ENCODE data around the gene PARVA.

PARVA gene

DNA sequence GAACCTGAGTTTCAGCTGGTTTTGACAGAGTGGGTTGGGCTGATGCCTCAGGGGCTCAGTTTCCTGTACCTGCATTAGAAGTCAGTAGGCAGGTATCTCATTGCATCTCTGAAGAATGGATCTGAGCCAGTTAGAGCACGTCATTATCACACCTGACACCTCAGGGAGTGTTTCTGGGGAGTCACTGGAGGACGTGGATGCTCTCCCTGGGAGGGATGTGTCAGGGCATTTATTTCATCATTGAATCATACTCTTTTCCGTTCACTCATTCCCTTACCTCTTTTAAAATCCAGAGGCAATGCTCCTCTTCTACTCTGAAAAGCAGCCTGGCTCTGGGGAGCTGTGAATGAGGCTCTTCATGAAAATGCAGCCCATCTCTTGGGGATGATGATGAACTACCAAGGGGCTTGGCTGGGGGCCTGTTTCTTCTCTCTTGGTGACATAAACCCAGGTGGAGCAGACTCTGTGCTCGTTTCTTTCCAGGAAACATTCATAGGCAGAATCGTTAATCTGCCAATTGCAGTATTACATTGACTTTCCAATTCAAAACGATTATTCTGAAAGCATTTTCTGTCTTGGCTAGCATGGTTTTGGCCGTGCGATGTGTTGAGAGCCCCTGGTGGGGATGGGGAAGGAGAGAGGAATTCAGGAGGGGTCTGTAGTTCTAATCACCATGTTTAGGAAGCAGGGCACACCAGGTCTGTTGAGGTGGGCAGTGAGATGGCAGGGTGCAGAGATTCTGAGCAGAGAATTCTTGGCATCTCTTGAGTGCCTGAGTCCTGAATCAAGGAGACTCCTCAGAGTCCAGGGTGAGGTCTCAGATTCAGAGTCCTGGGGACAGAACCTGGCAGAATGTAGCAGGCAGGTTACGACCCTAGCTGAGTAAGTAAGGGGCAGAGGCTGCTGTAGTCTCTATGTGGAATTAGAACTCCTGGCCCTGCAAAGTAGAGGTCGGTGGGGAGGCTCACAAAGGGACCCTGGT lies 12.6 kb downstream of the PARVA start:
- Mint-ChIP-seq H3K27ac (no peak overlapping the region), H3K9me3 (no peaks in the 10 kb centered on the region), H3K4me3 (no peak overlapping the region), H3K27me3 (no peaks in the 10 kb centered on the region), H3K36me3 (peaks cover 2% of the 10 kb centered on the region), H3K4me1 (no peaks in the 10 kb centered on the region)

DNA sequence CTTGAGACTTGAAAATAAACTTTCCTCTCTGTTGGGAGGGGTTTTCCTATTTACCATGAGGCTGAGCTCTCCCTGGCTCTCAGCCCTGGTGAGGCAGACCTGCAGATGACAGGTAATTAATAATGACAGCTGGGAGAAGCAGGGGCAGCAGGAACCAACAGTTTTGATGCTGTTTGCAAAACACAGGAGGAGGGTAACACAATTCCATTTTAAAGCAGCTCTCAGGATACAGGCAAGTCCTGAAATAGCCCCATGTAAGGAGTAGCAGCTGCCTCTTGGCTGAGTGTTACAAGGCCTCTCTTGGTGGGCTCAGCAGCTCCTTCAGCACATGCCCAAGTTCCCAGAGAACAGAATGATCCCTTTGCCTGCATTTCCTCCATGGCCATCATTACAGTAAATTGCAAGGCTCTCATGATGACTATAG lies 13.3 kb downstream of the PARVA start:
- Mint-ChIP-seq H3K36me3 (peaks cover 2% of the 10 kb centered on the region), H3K4me1 (no peaks in the 10 kb centered on the region), H3K4me3 (no peak overlapping the region), H3K27me3 (no peaks in the 10 kb centered on the region), H3K9me3 (no peaks in the 10 kb centered on the region), H3K27ac (no peak overlapping the region)

DNA sequence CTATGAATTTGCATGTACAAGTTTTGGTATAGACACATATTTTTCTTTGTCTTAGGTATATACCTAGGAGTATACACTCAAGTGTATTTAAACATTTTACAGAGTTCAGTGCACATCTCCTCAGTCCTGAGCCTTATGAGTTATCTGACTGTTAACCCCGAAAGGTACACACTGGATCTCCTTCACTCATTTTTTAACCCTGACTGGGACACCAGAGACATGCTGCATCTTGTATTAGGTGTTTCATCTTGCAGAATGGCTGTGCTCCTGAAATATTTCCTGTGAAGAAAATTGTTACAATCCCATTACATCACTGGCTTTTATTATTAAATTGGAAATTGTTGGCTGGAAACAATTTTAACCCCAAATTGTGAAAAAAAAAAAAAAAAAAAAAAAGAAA lies 15.3 kb downstream of the PARVA start:
- H3K4me1 Mint-ChIP-seq = peaks cover 10% of the 10 kb centered on the region
- H3K36me3 Mint-ChIP-seq = peaks cover 2% of the 10 kb centered on the region
- H3K27me3 Mint-ChIP-seq = no peaks in the 10 kb centered on the region
- no peak overlapping the region for H3K27ac Mint-ChIP-seq
- no peak overlapping the region for H3K4me3 Mint-ChIP-seq
- no peaks in the 10 kb centered on the region for H3K9me3 Mint-ChIP-seq

GRCh38 chr11:12393691-12394090 lies 16.3 kb downstream of the PARVA start:
- Mint-ChIP-seq H3K36me3 (peaks cover 2% of the 10 kb centered on the region), H3K27ac (no peak overlapping the region), H3K9me3 (no peaks in the 10 kb centered on the region)

DNA sequence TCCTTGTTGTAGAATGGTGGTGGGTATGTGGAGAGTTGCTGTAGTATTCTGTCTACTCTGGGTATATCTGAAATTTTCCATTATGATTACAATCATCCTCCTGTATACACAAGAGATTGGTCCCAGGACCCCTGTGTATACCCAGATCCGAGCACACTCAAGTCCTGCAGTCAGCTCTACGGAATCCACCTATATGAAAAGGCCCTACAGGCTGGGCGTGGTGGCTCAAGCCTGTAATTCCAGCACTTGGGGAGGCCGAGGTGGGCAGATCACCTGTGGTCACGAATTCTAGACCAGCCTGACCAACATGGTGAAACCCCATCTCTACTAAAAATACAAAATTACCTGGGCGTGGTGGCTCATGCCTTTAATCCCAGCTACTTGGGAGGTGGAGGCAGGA lies 17.2 kb downstream of the PARVA start:
- no peak overlapping the region for H3K4me3 Mint-ChIP-seq
- peaks cover 13% of the 10 kb centered on the region for H3K4me1 Mint-ChIP-seq
- no peaks in the 10 kb centered on the region for H3K27me3 Mint-ChIP-seq
- H3K36me3 Mint-ChIP-seq = peaks cover 2% of the 10 kb centered on the region
- no peaks in the 10 kb centered on the region for H3K9me3 Mint-ChIP-seq
- no peak overlapping the region for H3K27ac Mint-ChIP-seq

More at GRCh38 chr11:12393691-12394090, 16.3 kb downstream of the PARVA start:
- no peaks in the 10 kb centered on the region for H3K27me3 Mint-ChIP-seq
- peaks cover 13% of the 10 kb centered on the region for H3K4me1 Mint-ChIP-seq
- no peak overlapping the region for H3K4me3 Mint-ChIP-seq

DNA sequence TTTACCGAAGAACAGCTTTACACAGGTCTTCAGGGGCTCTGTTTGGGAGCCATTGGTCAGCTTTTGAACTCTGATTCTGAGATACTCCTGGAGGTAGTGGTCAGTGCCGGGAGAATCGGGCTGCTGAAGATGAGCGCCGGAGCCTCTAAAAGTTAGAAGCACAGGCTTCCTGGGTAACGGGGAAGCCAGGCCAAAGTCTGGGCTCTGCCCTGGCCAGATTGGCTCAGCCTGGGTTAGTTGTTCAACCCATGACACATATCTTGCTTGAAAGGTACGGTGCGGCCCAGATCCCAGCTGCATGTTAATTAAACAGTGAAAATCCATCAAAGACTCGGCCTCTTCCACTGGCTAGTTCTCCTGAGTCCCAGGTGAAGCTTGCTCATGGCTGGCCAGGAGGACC lies 18.0 kb downstream of the PARVA start:
- no peaks in the 10 kb centered on the region for H3K27me3 Mint-ChIP-seq
- no peak overlapping the region for H3K4me3 Mint-ChIP-seq
- peaks cover 2% of the 10 kb centered on the region for H3K36me3 Mint-ChIP-seq
- no peaks in the 10 kb centered on the region for H3K9me3 Mint-ChIP-seq
- H3K4me1 Mint-ChIP-seq = peaks cover 13% of the 10 kb centered on the region
- H3K27ac Mint-ChIP-seq = no peak overlapping the region

DNA sequence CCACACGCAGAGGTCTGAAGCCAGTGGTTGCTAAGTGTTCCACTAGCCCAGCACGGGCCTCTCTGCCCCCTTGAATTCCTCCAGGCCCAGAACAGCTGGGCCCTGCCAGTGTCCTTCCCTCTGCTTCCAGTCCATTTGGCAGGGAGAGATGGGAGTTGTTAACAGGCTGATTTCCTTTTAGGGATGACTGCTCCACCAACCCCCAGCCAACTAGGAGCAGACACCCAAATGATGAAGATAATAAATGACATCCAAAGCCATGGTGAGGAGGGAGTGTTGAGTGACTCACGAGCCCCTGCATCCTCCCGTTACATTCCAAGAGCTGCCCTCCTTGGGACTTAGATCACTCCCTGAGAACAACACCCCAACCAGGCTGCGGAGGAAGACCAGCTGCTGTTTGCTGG lies 20.6 kb downstream of the PARVA start:
- peaks cover 2% of the 10 kb centered on the region for H3K36me3 Mint-ChIP-seq
- H3K4me1 Mint-ChIP-seq = peaks cover 13% of the 10 kb centered on the region
- no peaks in the 10 kb centered on the region for H3K27me3 Mint-ChIP-seq
- no peaks in the 10 kb centered on the region for H3K9me3 Mint-ChIP-seq
- no peak overlapping the region for H3K27ac Mint-ChIP-seq
- H3K4me3 Mint-ChIP-seq = no peak overlapping the region

DNA sequence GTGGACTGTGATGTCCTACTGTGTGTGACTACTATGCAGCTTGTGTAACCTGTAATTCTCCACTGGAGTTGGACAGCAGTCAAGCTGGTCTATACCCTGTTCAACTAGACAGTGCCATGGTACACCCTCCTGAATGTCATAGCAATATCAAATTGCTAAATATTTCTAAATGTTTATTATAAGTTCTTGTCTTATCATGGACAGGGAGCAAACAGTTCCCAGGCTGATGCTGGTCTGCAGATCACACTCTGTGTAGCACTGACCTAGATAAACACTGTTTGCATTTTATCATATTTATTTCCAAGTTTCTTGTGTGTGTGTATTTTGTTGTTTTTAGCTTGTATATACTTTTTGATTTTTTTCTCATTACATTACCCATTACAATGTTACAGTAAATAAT lies 22.0 kb downstream of the PARVA start:
- Mint-ChIP-seq H3K36me3 (no peaks in the 10 kb centered on the region), H3K9me3 (no peaks in the 10 kb centered on the region), H3K27ac (no peak overlapping the region), H3K27me3 (no peaks in the 10 kb centered on the region), H3K4me1 (peaks cover 13% of the 10 kb centered on the region), H3K4me3 (no peak overlapping the region)

- no peaks in the 10 kb centered on the region for H3K27me3 Mint-ChIP-seq
- no peak overlapping the region for H3K27ac Mint-ChIP-seq
- H3K36me3 Mint-ChIP-seq = no peaks in the 10 kb centered on the region
- no peaks in the 10 kb centered on the region for H3K9me3 Mint-ChIP-seq
- peaks cover 7% of the 10 kb centered on the region for H3K4me1 Mint-ChIP-seq
- H3K4me3 Mint-ChIP-seq = no peak overlapping the region
These were observed 24.7 kb downstream of the PARVA start for GRCh38 chr11:12402025-12402424.

- no peaks in the 10 kb centered on the region for H3K9me3 Mint-ChIP-seq
- no peaks in the 10 kb centered on the region for H3K36me3 Mint-ChIP-seq
- H3K4me3 Mint-ChIP-seq = no peak overlapping the region
- H3K27me3 Mint-ChIP-seq = no peaks in the 10 kb centered on the region
- H3K27ac Mint-ChIP-seq = no peak overlapping the region
- peaks cover 3% of the 10 kb centered on the region for H3K4me1 Mint-ChIP-seq
These were observed 25.3 kb downstream of the PARVA start for GRCh38 chr11:12402691-12403120.

DNA sequence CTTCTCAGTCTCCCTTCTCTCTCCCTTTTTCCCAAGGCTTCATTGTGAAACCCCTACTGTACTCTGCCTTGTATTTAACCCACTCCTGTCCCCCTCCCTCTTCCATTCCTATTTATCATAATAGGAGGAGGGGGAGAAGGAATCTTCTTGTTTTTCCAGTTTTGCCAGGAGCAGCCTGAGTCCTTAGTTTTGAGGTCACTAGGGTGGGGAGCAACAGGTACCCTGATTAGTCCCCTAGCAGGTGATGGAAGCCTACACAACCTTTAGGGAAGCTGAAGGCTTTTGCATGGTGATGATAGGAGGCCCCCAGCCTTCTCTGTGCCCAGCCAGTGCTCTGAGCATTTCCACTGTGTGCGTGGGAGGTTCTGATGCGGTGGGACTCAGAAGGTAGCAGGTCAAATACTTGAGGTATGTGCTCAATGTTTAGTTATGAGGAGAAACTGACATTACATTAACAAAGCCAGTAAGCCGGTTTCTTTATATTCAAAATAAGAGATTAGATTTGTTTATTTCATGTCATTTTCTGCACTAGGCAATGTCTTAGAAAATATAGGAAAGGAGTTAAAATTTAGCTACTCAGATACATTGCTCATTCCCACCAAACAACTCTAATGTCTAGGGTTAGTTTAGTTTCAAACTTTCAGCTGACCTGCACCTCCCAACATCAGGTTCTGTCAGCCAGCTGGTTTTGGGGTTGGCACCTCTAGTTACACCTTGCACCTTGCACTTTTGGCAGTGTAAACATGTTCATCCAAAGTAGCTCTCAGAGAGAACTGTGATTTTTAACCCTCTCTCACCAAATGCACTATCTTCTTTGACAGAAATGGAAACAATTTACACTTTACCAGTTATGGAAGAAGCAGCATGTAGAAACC lies 26.0 kb downstream of the PARVA start:
- no peaks in the 10 kb centered on the region for H3K27me3 Mint-ChIP-seq
- no peak overlapping the region for H3K27ac Mint-ChIP-seq
- no peaks in the 10 kb centered on the region for H3K36me3 Mint-ChIP-seq
- no peaks in the 10 kb centered on the region for H3K4me1 Mint-ChIP-seq
- H3K9me3 Mint-ChIP-seq = no peaks in the 10 kb centered on the region
- no peak overlapping the region for H3K4me3 Mint-ChIP-seq

DNA sequence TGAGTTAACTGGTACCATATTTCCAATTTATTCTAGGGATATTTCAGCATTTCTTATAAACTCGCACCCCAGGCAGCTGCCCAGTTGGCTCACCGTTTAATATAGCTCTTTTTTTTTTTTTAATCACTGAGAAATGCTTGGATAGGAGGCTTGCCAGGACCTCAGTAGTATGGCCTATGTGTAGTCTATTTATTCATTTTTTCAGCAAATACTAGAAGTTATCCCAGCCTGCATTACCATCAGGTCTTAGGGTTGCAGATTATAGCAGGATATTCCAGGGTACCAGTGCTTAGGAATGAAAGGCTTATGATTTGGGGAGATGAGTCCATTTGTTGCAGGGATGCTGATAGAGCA lies 26.6 kb downstream of the PARVA start:
- Mint-ChIP-seq H3K36me3 (no peaks in the 10 kb centered on the region), H3K27me3 (no peaks in the 10 kb centered on the region)

GRCh38 chr11:12404436-12404835 lies 27.1 kb downstream of the PARVA start:
- Mint-ChIP-seq H3K36me3 (no peaks in the 10 kb centered on the region), H3K4me1 (no peaks in the 10 kb centered on the region), H3K27ac (no peak overlapping the region), H3K4me3 (no peak overlapping the region), H3K27me3 (no peaks in the 10 kb centered on the region), H3K9me3 (no peaks in the 10 kb centered on the region)

More for the DNA sequence above, 26.6 kb downstream of the PARVA start:
- H3K27ac Mint-ChIP-seq = no peak overlapping the region
- H3K4me3 Mint-ChIP-seq = no peak overlapping the region
- H3K9me3 Mint-ChIP-seq = no peaks in the 10 kb centered on the region
- no peaks in the 10 kb centered on the region for H3K4me1 Mint-ChIP-seq

DNA sequence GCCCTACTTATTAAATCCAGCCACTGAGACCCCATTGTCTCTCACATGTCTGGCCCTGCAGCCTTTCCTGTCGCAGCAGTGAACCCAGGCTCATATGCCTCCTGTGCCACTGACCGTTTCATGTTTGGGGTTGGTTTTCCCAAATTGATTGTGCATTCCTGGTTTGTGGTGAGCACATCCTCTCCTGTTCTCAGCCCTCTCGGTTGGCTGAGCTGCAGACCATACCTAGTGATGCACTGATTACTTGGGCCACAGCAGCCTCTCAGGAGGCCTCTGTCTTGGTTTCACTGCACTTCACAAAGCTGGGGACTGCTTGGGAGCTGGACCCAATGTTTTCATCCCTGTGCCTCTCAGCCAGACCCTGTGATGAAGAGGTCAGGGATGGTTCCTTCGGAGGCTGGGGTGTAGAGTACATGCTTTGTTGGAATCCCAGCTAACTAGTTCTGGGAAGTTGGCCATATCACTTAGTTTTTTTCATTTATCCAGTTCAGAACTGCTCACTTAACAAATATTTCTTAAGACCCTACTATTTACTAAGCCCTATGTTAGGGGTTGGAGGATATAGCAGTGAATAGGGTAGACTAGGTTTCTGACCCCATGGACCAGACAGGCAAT lies 30.9 kb downstream of the PARVA start:
- Mint-ChIP-seq H3K4me3 (no peak overlapping the region), H3K4me1 (no peaks in the 10 kb centered on the region), H3K27me3 (peaks cover 1% of the 10 kb centered on the region), H3K9me3 (no peaks in the 10 kb centered on the region), H3K36me3 (no peaks in the 10 kb centered on the region), H3K27ac (no peak overlapping the region)

DNA sequence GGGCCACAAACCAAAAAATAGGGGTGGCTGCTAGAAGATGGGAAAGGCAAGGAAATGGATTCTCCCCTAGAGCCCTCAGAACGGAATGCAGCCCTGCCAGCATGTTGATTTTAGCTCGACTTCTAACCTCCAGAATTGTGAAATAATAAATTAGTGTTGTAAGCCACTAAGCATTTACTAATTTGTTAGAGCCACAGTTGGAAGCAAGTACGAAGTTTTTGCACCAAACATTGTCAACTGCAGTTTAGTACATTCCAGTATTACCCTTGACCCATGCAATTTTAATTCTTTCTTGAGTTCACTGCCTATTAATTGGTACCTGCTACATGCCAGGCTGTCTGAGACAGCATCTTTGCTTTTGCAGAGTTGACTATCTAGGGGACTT lies 32.2 kb downstream of the PARVA start:
- no peaks in the 10 kb centered on the region for H3K36me3 Mint-ChIP-seq

More for the DNA sequence above, 32.2 kb downstream of the PARVA start:
- Mint-ChIP-seq H3K9me3 (no peaks in the 10 kb centered on the region), H3K4me1 (no peaks in the 10 kb centered on the region), H3K27me3 (peaks cover 1% of the 10 kb centered on the region), H3K4me3 (no peak overlapping the region), H3K27ac (no peak overlapping the region)

Measured in activated naive CD4-positive, alpha-beta T cell treated with anti-CD3 and anti-CD28 coated beads, Interleukin-2, amount 50 U/mL, for 24 hours (primary cell).